ENCODE data around the gene CACNA1D.

GRCh38 chr3:53808496-53808895 lies 314.1 kb downstream of the CACNA1D start:
- TF ChIP-seq POLR2AphosphoS5 (IDR thresholded peaks at IDR 0.05) (no peak), CTCF (IDR thresholded peaks at IDR 0.05) (no peak), POLR2A (IDR thresholded peaks at IDR 0.05) (no peak)
